HG03565 (cell line): ENCODE measurements around the gene PPP2R3A.
A peak's percentile ranks its signal among the peaks of the same experiment; 100 is the strongest.
"Not testable (repeated sequence)": the region's sequence is repeated elsewhere in the genome, so short reads cannot be mapped to it uniquely, and the experiment has no call there.

Experiments
- ATAC-seq: cut with Tn5 transposase; IDR thresholded peaks from one replicate; pipeline ENCODE4 v1.9.1; 2021; ENCODE audit warnings: mild to moderate bottlenecking, moderate library complexity; ENCODE audit not compliant: unreplicated experiment

Gene PPP2R3A

GRCh38 chr3:135965506-135966270, at the start of gene PPP2R3A:
PPP2R3A (plus strand) TSS chr3:135965728; CDS start chr3:136001499, 35,771 bp downstream.
- ATAC-seq: peak; percentile 59

GRCh38 chr3:135916310-135916709, 49.2 kb upstream of the PPP2R3A start:
- ATAC-seq: no peak

GRCh38 chr3:135917076-135917475, 48.5 kb upstream of the PPP2R3A start:
- no peak for ATAC-seq

GRCh38 chr3:135917927-135918597, 47.5 kb upstream of the PPP2R3A start:
- ATAC-seq: no peak

GRCh38 chr3:135918600-135918999, 46.9 kb upstream of the PPP2R3A start:
- ATAC-seq: no peak

- no peak for ATAC-seq
Observed at GRCh38 chr3:135920275-135920674, 45.3 kb upstream of the PPP2R3A start.

GRCh38 chr3:135922903-135923250, 42.7 kb upstream of the PPP2R3A start:
- ATAC-seq: no peak

GRCh38 chr3:135924506-135924905, 41.0 kb upstream of the PPP2R3A start:
- no peak for ATAC-seq

- ATAC-seq: no peak
Observed at GRCh38 chr3:135926664-135927063, 38.9 kb upstream of the PPP2R3A start.

- no peak for ATAC-seq
Observed at GRCh38 chr3:135927155-135927554, 38.4 kb upstream of the PPP2R3A start.

- no peak for ATAC-seq
Observed at GRCh38 chr3:135929670-135930069, 35.9 kb upstream of the PPP2R3A start.

GRCh38 chr3:135930255-135930654, 35.3 kb upstream of the PPP2R3A start:
- no peak for ATAC-seq

GRCh38 chr3:135935171-135935570, 30.4 kb upstream of the PPP2R3A start:
- not testable (repeated sequence) for ATAC-seq

- not testable (repeated sequence) for ATAC-seq
Observed at GRCh38 chr3:135937766-135938165, 27.8 kb upstream of the PPP2R3A start.

GRCh38 chr3:135944831-135945230, 20.7 kb upstream of the PPP2R3A start:
- ATAC-seq: no peak

- no peak for ATAC-seq
Observed at GRCh38 chr3:135950941-135951340, 14.6 kb upstream of the PPP2R3A start.

GRCh38 chr3:135964160-135964955, 1.2 kb upstream of the PPP2R3A start:
- no peak for ATAC-seq

- no peak for ATAC-seq
Observed at GRCh38 chr3:135965129-135965505, 411 bp upstream of the PPP2R3A start.

- ATAC-seq: no peak
Observed at GRCh38 chr3:135966271-135966961, 888 bp downstream of the PPP2R3A start.

GRCh38 chr3:135966962-135967274, 1.4 kb downstream of the PPP2R3A start:
- ATAC-seq: no peak

GRCh38 chr3:135967867-135968266, 2.3 kb downstream of the PPP2R3A start:
- ATAC-seq: no peak
